Measurements from ENCODE around the gene STAT5B.

Gene STAT5B

DNA sequence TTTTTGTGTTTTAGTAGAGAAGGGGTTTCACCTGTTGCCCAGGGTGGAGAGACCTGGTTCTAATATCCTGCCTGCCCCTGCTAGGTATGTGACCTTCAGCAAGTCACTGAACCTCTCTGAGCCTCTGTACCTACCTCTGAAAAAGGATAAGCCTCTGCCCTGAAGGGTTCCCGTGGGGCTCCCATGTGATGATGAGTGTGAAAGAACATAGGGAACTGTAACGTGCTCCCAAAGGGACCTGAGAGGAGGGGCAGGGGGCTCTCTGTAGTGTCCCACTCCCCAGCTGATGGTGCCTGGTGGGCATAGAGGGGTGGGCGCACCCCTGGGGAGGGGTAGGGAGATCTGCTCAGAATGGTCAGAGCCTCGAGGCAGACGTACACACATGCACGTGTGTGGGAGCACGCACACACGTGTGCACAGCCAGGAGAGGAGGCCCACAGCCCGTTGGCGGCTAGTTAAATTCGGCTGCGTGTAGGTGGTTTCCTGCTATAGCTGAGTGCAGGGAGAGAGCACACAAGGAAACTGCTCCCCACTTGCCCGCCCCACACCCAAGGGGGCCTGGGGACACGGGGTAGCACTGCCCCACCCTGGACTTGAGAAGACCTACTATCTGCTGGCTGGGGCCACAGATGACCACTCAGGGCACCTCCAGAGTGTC, 101.9 kb downstream of the STAT5B start:
- DNase-seq, result no peak

DNA sequence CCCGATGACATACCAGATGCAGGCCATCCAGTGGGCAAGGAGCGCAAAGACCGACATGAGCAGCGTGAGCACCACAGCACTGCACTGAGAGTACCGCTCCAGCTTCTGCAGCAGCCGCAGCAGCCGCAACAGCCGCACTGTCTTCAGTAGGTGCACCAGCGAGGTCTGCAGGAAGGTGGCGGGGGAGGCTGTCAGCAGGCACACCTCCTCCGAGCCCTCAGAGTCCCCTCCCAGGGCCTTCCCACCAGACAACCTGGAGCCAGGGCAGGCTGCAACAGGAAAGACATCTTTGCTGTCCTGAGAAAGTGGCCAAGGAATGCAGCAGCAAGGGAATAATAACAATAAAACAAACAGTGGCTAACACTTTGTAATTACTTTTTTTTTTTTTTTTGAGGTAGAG, 104.4 kb downstream of the STAT5B start:
- DNase-seq, result no peak

DNA sequence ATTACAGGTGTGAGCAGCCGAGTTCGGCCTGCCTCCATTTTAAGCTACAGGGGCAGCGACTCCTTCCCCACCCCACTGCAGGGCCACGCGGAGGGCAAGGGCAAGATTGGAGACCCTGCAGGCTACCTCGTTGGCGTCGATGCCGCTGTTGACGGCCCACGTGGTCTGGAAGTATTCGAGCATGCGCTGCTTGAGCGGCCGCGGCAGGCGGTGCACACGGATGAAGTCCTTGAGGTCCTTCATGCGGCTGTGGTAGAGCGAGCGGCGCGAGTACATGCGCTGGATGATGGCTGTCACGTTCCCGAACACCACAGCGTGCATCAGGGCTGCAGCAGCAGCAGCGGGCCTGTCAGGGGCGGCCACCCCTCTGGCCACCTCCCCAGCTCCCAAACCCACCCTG, 106.8 kb downstream of the STAT5B start:
- no peak for DNase-seq

DNA sequence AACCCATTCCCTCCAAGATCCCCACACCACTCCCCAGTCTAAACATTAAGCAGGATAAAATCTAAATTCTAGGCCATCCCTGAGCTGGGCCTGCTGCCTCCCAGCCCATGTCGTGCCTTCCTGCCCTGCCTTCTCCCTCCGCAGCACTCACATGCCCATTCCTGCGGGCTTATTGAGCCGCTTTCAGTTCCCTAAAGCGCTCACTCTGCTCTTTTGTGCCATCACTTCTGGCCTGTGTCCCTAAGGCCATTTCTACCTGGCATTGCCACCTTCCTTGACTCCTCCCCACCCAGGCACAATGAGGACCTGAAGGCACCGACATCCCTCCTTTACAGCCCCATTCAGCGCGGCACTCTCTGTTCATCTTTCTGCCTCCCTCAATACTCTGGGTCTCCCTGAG, 108.4 kb downstream of the STAT5B start:
- DNase-seq, result no peak

DNA sequence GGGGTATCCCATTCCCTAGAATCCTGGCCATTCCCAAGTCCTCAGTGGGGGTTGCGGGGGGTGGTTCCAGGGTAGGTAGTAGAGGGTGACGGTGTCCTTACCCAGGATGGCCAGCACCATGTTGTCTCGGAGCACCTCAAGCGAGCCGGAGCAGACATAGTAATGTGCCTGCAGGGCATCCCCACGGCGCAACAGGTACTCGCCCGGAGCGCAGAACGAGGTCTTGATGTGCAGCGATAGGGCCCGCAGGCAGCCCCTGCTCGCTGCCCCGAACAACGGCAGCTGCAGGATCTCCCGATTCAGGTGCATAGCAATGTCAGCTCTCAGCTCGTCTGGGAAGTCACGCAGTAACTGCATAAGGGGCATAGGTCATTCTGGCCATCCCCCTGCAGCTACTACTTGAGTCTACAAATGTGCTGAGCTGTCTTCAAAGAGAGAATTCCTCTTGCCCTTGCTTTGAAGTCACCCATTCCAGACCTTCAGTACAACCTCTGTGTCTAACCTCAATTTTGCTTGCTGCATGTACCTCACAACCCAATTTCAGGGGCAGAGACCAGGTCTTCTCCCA, 109.9 kb downstream of the STAT5B start:
- no peak for DNase-seq

DNA sequence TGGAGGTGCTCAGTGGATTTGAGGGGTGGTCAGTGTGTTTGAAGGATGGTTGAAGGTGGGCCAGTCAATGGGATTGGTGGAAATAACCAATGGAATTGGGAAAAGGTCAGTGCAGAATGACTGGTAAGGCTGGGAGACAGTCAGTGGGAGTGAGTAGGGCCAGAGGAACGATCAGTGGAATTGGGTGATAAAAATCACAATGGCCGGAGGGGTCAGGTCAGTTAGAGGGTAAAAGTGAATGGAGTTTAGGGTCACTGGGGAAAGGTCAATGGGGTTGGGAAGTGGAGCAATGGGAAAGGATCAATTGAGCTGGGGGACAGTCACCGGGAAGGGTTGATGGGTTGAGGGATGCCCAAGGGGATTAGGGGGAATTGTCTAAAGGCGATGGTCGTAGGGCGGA, 110.4 kb downstream of the STAT5B start:
- DNase-seq, result no peak

DNA sequence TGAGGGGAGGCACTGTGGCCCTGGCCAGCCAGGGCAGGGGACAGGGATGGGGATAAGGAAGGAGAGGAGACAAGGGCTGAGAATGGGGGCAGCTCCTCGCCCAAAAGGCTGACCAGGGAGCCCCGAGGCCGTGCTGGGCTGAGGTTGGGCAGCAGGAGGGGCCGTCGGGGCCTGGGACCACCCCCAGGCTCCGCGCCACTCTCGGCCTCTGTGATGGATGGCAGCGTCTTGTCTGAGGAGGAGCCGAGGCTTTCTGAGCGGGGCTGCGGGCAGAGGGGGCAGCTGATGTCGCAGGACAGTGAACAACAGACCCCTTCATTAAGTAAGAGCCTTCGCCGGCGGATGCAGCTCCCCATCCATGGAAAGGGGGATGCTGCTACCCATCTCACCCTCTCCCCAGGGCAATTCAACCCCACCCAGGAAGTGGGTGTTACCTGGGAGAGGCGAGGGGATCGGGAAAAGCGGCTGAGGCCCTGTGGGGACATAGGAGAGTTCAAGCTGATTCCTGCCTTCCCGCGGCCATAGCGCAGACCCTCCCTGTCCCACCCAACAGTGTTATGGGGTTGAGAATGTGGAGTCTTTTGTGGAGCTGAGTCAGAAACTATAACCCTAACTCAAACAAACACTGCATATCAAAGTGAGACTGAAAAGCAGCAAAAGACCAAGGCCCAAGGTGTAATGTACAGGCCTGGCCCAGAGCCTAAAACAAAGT, 112.3 kb downstream of the STAT5B start:
- DNase-seq, result no peak

DNA sequence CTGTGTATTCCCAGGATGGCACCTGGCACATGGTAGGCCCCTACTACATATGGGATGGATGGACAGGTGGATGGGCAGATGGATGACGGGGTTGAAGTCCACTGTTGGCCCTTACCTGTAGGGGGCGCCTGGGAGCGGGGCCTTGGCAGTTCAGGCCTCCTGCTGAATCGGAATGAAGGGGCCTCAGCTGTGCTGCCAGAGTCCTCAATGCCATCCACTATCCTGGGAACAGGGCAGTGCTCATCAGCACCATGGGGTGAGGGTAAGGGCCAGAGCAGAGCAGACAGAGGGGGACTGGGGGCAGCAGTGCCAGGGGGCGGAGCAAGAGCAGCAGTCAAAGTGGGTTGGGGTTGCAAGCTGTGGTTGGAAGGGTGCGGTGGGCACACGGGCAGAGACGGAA, 113.1 kb downstream of the STAT5B start:
- no peak for DNase-seq

DNA sequence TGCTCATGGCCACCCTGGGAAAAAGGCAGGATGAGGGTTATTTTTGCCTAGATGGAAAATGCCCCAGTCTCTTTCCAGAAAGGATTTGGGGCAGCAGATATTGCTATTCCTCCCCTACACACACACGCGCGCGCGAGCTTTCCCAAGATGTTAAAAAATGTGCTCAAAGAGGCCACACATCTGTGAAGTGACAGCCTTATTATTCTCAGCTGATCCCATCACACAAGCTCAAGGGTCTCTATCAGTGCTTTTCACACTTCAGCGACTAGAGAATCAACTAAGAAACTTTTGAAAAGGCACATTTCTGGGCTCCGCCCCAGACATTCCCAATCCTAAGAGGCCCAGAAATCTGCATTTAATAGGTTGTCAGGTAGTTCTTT, 115.7 kb downstream of the STAT5B start:
- no peak for DNase-seq

DNA sequence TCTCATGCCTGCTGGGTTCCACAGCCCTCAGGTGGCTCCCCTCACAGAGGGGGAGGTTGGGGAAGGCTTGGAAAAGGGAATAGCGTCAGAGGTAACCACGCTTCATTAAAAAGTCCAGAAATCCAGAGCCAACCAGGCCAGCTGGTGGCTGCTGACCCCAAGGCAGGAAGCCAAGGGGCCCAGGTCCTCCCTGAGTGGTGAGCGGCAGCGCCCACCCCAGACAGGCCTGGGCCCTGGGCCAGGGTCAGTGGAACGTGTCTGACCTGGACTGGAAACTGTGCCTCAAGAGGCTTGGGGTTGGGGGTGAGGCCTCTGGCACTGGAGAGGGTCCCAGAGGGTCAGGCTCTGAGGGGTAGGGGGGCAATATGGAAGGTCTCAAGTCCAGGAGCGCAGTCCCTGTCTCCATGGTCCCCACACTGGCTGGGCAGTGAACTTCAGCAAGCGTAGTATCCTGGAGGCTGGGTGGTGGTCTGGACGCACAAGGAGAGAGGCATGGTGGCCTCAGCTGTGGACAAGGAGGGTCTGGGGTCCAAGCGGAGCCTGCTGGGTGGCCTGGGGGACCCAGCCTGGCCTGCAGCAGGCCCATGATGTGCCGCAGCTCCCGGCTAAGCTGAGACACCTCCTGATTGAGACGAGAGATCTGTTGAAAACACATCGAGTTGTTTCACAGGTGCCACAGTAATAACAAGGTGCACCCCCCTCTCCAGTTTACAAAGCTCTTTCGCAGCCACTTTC, 116.2 kb downstream of the STAT5B start:
- no peak for DNase-seq

DNA sequence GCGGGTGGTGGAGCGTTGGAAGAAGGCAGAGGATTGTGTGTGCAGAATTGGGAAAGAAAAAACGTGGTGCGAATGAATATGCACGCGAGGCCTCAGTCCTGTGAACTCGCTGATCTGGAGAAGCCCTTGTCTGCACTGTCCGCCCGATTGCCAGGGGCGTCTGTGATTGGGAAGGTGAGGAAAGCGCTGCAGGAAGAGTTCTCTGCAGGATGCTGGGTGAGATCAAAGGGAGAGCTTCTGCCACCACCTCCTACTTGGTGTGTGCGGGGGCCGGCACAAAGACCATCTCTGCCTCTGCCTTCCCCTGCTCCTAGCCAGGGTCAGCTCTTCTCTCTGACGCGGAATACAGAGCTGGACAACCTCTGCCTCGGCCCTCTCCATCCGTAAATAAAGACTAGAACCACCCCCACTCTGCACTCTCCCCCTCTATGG, 120.6 kb downstream of the STAT5B start:
- DNase-seq, result no peak

DNA sequence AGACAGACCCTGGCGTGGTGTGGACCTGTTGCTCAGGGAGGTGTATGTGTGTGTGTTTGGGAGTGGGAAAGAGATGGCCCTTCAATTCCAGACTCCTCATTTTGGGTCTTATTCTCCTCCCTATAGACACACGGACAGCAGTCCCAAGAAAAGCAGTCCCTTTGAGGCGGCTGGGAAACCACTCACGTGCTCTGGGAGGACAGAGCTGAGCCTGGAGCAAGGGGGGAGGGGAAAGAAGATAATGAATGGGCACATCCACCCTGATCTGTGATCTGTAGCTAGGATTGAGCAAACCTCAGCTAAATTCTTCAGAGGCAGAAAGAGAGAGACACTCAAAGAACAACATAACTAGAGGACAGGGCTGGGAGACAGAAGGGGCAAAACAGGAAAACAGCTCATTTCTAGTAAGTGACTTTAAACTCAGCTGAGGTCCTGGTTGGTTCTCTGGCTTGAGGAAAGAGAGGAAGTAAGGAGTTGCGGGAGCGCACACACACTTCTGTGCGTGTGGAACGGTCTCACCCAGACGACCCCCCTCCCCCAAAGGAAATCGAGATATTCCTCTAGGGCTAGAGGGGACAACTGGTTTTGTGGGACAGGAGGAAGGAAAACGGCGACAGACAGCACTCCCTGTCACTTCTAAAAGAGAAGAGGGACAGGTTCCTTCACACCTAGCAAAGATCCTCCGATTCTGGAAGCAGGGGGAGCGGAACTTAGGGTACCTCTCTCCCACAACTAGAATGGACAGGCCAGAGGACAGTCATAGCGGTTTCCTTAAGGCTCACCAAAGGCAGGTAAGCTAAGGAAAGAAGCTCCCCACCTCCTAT, 122.1 kb downstream of the STAT5B start:
- no peak for DNase-seq
